ENCODE results near the gene LAMC2. TPM values are rescaled to one million over a fixed set of nuclear protein-coding genes. Genes with fewer than 3 reads are reported as not detected.

The LAMC2 gene
- polyA plus RNA-seq, 3 donors, result not detected

- no peak for DNase-seq
- no peaks in the 10 kb centered on the region for H3K79me2 ChIP-seq (ENCODE audit: insufficient read depth, low read length)
- no peak overlapping the region for H3K27ac Mint-ChIP-seq
- H3K9ac ChIP-seq (ENCODE audit: insufficient read depth, low read length, poor library complexity, severe bottlenecking), result no peak overlapping the region
- 95% methylated on average over 4 of the region's 4 CpGs for WGBS (ENCODE audit: insufficient coverage)
- no peak overlapping the region for H3K27ac ChIP-seq (ENCODE audit: low read depth in 1 of 2, low read length in 2 of 2)
- peaks cover 0 to 3% of the 10 kb centered on the region in 2 donors for H3K27me3 ChIP-seq (ENCODE audit: control insufficient read depth in 2 of 2, insufficient read depth in 2 of 2, low read length in 2 of 2)
- no peak overlapping the region for H3K4me3 ChIP-seq (replicated peaks in 1 of 3; ENCODE audit: low read depth in 2 of 3, low read length in 3 of 3)
- H3K4me1 ChIP-seq (ENCODE audit: control insufficient read depth in 1 of 2, insufficient read depth in 2 of 2, low read length in 2 of 2), result no peaks in the 10 kb centered on the region
- no peak overlapping the region for H3K4me3 Mint-ChIP-seq
- intact Hi-C loops (cut with micrococcal nuclease), result no loop called here
- no peak for TF ChIP-seq CTCF (IDR thresholded peaks at IDR 0.05)
- peaks cover 0 to 5% (median 0%) of the 10 kb centered on the region in 7 donors for H3K9me3 Mint-ChIP-seq
- peaks cover 6 to 20% (median 16%) of the 10 kb centered on the region in 3 donors for H3K27me3 Mint-ChIP-seq (ENCODE audit: low read depth in 3 of 3)
- no peaks in the 10 kb centered on the region for H3K36me3 Mint-ChIP-seq
- no peaks in the 10 kb centered on the region for H3K36me3 ChIP-seq (replicated peaks in 1 of 2; ENCODE audit: control insufficient read depth in 1 of 2, insufficient read depth in 2 of 2, low read length in 2 of 2)
- no peak overlapping the region for H3K4me2 ChIP-seq (replicated peaks; ENCODE audit: extremely low read depth, low read length, poor library complexity, severe bottlenecking)
- H3K9me3 ChIP-seq (replicated peaks in 1 of 2; ENCODE audit: control insufficient read depth in 1 of 2, insufficient read depth in 1 of 2, low read length in 2 of 2), result no peaks in the 10 kb centered on the region
- H3K4me1 Mint-ChIP-seq, result peaks cover 3% of the 10 kb centered on the region
- H2AFZ ChIP-seq (ENCODE audit: insufficient read depth, low read depth, low read length, poor library complexity, severe bottlenecking), result no peak overlapping the region
- no peaks in the 10 kb centered on the region for H4K20me1 ChIP-seq (ENCODE audit: insufficient read depth, low read length)
Observed at GRCh38 chr1:183197762-183198161, 11.7 kb downstream of the LAMC2 start.

- Histone ChIP-seq H2AFZ (ENCODE audit: insufficient read depth, low read depth, low read length, poor library complexity, severe bottlenecking) (no peak overlapping the region), H3K79me2 (ENCODE audit: insufficient read depth, low read length) (no peaks in the 10 kb centered on the region), H3K9ac (ENCODE audit: insufficient read depth, low read length, poor library complexity, severe bottlenecking) (no peak overlapping the region), H3K4me2 (replicated peaks; ENCODE audit: extremely low read depth, low read length, poor library complexity, severe bottlenecking) (no peak overlapping the region), H3K36me3 (replicated peaks in 1 of 2; ENCODE audit: control insufficient read depth in 1 of 2, insufficient read depth in 2 of 2, low read length in 2 of 2) (no peaks in the 10 kb centered on the region), H3K27ac (ENCODE audit: low read depth in 1 of 2, low read length in 2 of 2) (no peak overlapping the region), H3K4me3 (replicated peaks in 1 of 3; ENCODE audit: low read depth in 2 of 3, low read length in 3 of 3) (no peak overlapping the region), H3K4me1 (ENCODE audit: control insufficient read depth in 1 of 2, insufficient read depth in 2 of 2, low read length in 2 of 2) (no peaks in the 10 kb centered on the region), H4K20me1 (ENCODE audit: insufficient read depth, low read length) (no peaks in the 10 kb centered on the region), H3K27me3 (ENCODE audit: control insufficient read depth in 2 of 2, insufficient read depth in 2 of 2, low read length in 2 of 2) (peaks cover 0 to 2% of the 10 kb centered on the region in 2 donors), H3K9me3 (replicated peaks in 1 of 2; ENCODE audit: control insufficient read depth in 1 of 2, insufficient read depth in 1 of 2, low read length in 2 of 2) (no peaks in the 10 kb centered on the region)
- no peaks in the 10 kb centered on the region for H3K36me3 Mint-ChIP-seq
- peaks cover 6 to 20% (median 16%) of the 10 kb centered on the region in 3 donors for H3K27me3 Mint-ChIP-seq (ENCODE audit: low read depth in 3 of 3)
- no peak overlapping the region for H3K4me3 Mint-ChIP-seq
- intact Hi-C loops (cut with micrococcal nuclease), result no loop called here
- TF ChIP-seq CTCF (IDR thresholded peaks at IDR 0.05), result no peak
- no peak overlapping the region for H3K27ac Mint-ChIP-seq
- WGBS (ENCODE audit: insufficient coverage), result 96% methylated on average over 6 of the region's 9 CpGs
- peaks cover 3% of the 10 kb centered on the region for H3K4me1 Mint-ChIP-seq
- H3K9me3 Mint-ChIP-seq, result peaks cover 0 to 5% (median 0%) of the 10 kb centered on the region in 7 donors
- DNase-seq, result no peak
Observed at GRCh38 chr1:183198463-183198862, 12.4 kb downstream of the LAMC2 start.
